ENCODE results near the gene CNNM4.

The CNNM4 gene

DNA sequence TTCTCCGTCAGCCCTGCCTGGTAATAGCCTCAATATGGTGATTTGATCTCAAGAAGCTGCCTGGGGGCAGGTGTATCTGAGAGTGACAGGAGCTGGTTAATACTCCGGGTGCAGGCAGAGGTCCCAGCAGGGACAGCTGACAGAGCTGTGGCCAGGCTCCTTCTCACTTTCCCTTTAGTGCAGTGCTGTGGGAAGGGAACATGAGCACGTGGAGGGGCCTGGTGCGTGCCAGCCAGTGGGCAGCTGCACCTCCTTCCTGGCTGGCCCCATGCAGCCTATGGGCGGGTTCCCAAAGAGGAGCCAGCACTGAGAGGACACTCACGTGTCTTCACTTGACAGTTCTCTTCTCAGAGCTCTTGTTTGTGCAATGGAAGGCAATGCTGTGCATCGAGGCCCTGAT is 9.1 kb downstream of the CNNM4 start:
- H3K9me3 ChIP-seq (ENCODE audit: control insufficient read depth, insufficient read depth, low read depth, low read length) = no peaks in the 10 kb centered on the region
- H3K27ac ChIP-seq (ENCODE audit: extremely low read depth, low read depth, low read length) = no peak overlapping the region
- peaks cover 0 to 30% of the 10 kb centered on the region in 2 experiments; a peak in 2 of 3 replicates for H3K36me3 ChIP-seq (ENCODE audit: control insufficient read depth in 2 of 2, insufficient read depth in 1 of 2, low read length in 2 of 2)
- ChIA-PET CTCF (interaction anchor here (0.8 to 1.7 kb wide), 2 partner anchors 8 to 46 kb away, joined by 4 read pairs; no protein-coding TSS in a partner anchor), POLR2A (no interaction called here)
- H3K4me1 ChIP-seq (ENCODE audit: control insufficient read depth, insufficient read depth, low read length) = no peaks in the 10 kb centered on the region; the same call in 1 of the 2 replicates
- no peak overlapping the region for H3K4me3 ChIP-seq (ENCODE audit: low read depth, low read length)
- TF ChIP-seq ZNF138 (tag by site-specific recombination; IDR thresholded peaks at IDR 0.05; ENCODE audit: borderline replicate concordance) (no peak), ZNF48 (tag by site-specific recombination; IDR thresholded peaks at IDR 0.05) (no peak), ZNF585B (tag by site-specific recombination; IDR thresholded peaks at IDR 0.05) (no peak), MZF1 (tag by site-specific recombination; IDR thresholded peaks at IDR 0.05; ENCODE audit: borderline replicate concordance) (no peak), ZNF654 (tag by site-specific recombination; IDR thresholded peaks at IDR 0.05; ENCODE audit: low read depth) (no peak), HOXD13 (CRISPR knock-in tag; IDR thresholded peaks at IDR 0.05; ENCODE audit: borderline replicate concordance) (no peak), ZBTB8A (tag by site-specific recombination; IDR thresholded peaks at IDR 0.05) (no peak), ZNF394 (tag by site-specific recombination; IDR thresholded peaks at IDR 0.05; ENCODE audit: borderline replicate concordance) (no peak), ZNF626 (tag by site-specific recombination; IDR thresholded peaks at IDR 0.05) (no peak), SCRT2 (tag by site-specific recombination; IDR thresholded peaks at IDR 0.05) (no peak), ZFHX2 (tag by site-specific recombination; conservative IDR thresholded peaks at IDR 0.05) (no peak), ZNF211 (tag by site-specific recombination; IDR thresholded peaks at IDR 0.05; ENCODE audit: low read depth) (no peak), KLF1 (tag by site-specific recombination; IDR thresholded peaks at IDR 0.05) (no peak), ZNF155 (tag by site-specific recombination; IDR thresholded peaks at IDR 0.05) (no peak), EGR2 (tag by site-specific recombination; IDR thresholded peaks at IDR 0.05; ENCODE audit: low read depth) (no peak), ZNF37A (tag by site-specific recombination; IDR thresholded peaks at IDR 0.05) (no peak)
- TF ChIP-seq, protein P1, sequence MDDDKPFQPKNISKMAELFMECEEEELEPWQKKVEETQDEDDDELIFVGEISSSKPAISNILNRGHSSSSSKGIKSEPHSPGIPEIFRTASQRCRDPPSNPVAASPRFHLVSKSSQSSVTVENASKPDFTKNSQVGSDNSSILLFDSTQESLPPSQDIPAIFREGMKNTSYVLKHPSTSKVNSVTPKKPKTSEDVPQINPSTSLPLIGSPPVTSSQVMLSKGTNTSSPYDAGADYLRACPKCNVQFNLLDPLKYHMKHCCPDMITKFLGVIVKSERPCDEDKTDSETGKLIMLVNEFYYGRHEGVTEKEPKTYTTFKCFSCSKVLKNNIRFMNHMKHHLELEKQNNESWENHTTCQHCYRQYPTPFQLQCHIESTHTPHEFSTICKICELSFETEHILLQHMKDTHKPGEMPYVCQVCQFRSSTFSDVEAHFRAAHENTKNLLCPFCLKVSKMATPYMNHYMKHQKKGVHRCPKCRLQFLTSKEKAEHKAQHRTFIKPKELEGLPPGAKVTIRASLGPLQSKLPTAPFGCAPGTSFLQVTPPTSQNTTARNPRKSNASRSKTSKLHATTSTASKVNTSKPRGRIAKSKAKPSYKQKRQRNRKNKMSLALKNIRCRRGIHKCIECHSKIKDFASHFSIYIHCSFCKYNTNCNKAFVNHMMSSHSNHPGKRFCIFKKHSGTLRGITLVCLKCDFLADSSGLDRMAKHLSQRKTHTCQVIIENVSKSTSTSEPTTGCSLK (tag by site-specific recombination; IDR thresholded peaks at IDR 0.05) = no peak
- TF ChIP-seq, protein P2, sequence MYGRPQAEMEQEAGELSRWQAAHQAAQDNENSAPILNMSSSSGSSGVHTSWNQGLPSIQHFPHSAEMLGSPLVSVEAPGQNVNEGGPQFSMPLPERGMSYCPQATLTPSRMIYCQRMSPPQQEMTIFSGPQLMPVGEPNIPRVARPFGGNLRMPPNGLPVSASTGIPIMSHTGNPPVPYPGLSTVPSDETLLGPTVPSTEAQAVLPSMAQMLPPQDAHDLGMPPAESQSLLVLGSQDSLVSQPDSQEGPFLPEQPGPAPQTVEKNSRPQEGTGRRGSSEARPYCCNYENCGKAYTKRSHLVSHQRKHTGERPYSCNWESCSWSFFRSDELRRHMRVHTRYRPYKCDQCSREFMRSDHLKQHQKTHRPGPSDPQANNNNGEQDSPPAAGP (tag by site-specific recombination; IDR thresholded peaks at IDR 0.05) = no peak

DNA sequence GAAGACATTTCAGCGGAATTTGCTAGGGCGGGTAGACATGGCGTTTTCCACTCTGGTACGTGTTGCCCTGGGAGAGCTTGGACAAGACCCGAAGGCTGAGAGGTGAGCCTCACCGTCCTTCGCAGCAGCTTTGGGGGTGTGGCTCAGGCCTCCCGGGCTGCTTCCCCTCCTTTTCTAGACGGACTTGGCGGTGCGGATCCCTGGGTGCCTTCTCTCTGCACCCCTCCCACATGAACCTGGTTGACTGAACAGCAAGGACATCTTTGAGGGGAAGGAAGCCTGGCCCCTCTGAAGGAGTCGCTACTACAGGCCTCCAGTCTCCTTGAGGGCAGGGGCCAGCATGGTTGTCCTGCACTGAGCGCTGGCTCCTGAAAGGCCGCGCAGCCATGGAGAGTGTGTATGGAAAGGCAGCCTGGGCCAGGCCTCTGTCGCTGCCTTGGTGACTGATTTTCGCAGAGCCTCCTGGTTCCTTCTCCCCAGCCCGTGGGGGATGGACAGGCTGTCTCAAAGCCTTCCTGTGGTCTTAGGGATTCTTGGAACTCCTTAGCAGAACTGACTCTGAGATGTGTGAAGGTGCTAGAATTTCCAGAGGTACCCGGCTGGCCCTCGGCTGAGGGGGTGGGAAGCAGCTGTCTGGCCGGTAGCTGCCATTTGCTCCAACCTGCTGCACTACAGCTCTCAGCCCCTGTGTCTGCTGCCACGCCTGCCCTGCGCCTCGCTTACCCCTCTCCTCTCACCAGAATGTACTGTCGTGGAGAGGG is 9.9 kb downstream of the CNNM4 start:
- no peak overlapping the region for H3K27ac ChIP-seq (ENCODE audit: extremely low read depth, low read depth, low read length)
- CTCF ChIA-PET = no interaction called here
- POLR2A ChIA-PET = no interaction called here
- TF ChIP-seq KLF9 (tag by site-specific recombination; IDR thresholded peaks at IDR 0.05; ENCODE audit: low read depth) (no peak), ZNF248 (tag by site-specific recombination; IDR thresholded peaks at IDR 0.05) (no peak), ZNF560 (tag by site-specific recombination; IDR thresholded peaks at IDR 0.05; ENCODE audit: borderline replicate concordance) (no peak), ZNF404 (tag by site-specific recombination; IDR thresholded peaks at IDR 0.05) (no peak), ZBTB7A (tag by site-specific recombination; IDR thresholded peaks at IDR 0.05; ENCODE audit: low read depth) (no peak), ZNF707 (tag by site-specific recombination; IDR thresholded peaks at IDR 0.05) (no peak), ZNF624 (tag by site-specific recombination; IDR thresholded peaks at IDR 0.05) (no peak), ZNF223 (tag by site-specific recombination; IDR thresholded peaks at IDR 0.05) (no peak), ZNF146 (tag by site-specific recombination; IDR thresholded peaks at IDR 0.05) (no peak)
- TF ChIP-seq, protein P3, sequence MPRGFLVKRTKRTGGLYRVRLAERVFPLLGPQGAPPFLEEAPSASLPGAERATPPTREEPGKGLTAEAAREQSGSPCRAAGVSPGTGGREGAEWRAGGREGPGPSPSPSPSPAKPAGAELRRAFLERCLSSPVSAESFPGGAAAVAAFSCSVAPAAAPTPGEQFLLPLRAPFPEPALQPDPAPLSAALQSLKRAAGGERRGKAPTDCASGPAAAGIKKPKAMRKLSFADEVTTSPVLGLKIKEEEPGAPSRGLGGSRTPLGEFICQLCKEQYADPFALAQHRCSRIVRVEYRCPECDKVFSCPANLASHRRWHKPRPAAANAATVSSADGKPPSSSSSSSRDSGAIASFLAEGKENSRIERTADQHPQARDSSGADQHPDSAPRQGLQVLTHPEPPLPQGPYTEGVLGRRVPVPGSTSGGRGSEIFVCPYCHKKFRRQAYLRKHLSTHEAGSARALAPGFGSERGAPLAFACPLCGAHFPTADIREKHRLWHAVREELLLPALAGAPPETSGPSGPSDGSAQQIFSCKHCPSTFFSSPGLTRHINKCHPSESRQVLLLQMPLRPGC (tag by site-specific recombination; IDR thresholded peaks at IDR 0.05) = no peak

More for the DNA sequence above, 9.9 kb downstream of the CNNM4 start:
- H3K9me3 ChIP-seq (ENCODE audit: control insufficient read depth, insufficient read depth, low read depth, low read length) = no peaks in the 10 kb centered on the region
- H3K36me3 ChIP-seq (ENCODE audit: control insufficient read depth in 2 of 2, insufficient read depth in 1 of 2, low read length in 2 of 2) = peaks cover 0 to 30% of the 10 kb centered on the region in 2 experiments; a peak in 2 of 3 replicates
- no peak overlapping the region for H3K4me3 ChIP-seq (ENCODE audit: low read depth, low read length)
- H3K4me1 ChIP-seq (ENCODE audit: control insufficient read depth, insufficient read depth, low read length) = no peaks in the 10 kb centered on the region; the same call in 1 of the 2 replicates
